Common myeloid progenitor, CD34-positive (primary cell): Measurements from ENCODE around the gene CHD8.

Experiments
- CTCF ChIA-PET: fragments of 350-600 bp; sonication (Branson Sonifier 250); formaldehyde crosslinking; loops from one replicate; lab custom pipeline; 2021; ENCODE audit warnings: antibody characterized with exemption; lab: Charles Lee
- POLR2A ChIA-PET: fragments of 350-600 bp; sonication (Branson Sonifier 250); formaldehyde crosslinking; loops from one replicate; lab custom pipeline; 2021; ENCODE audit warnings: antibody characterized with exemption; lab: Charles Lee
- DNase-seq, 3 donors: peaks; one replicate each; pipeline versions ENCODE4 v3.0.0 to v3.0.0-alpha.2; 2013
- H3K27ac ChIP-seq, 2 experiments: 1 replicate in 1 of 2; 2 replicates in 1 of 2; pipeline ENCODE4 v1.7.0; 2013; ENCODE audit warnings: inconsistent platforms in 2 of 2, low read length in 2 of 2, mild to moderate bottlenecking in 2 of 2, low read depth in 1 of 2, moderate library complexity in 1 of 2; ENCODE audit not compliant: severe bottlenecking in 2 of 2, insufficient read depth in 1 of 2, poor library complexity in 1 of 2
- H3K27me3 ChIP-seq, 5 experiments: replicated peaks in 2 of 5; 1 replicate in 3 of 5; 2 replicates in 2 of 5; pipeline versions ENCODE4 v1.6.1 to v1.7.0; 2013; ENCODE audit warnings: low read length in 4 of 5, mild to moderate bottlenecking in 2 of 5, moderate library complexity in 2 of 5, inconsistent platforms in 1 of 5; ENCODE audit not compliant: insufficient read depth in 5 of 5, control insufficient read depth in 4 of 5
- H3K36me3 ChIP-seq, 4 experiments: 1 replicate in 2 of 4; 2 replicates in 2 of 4; pipeline versions ENCODE4 v1.6.1 to v1.7.0; 2013; ENCODE audit warnings: low read length in 3 of 4, control low read depth in 1 of 4, mild to moderate bottlenecking in 1 of 4; ENCODE audit not compliant: control insufficient read depth in 4 of 4, insufficient read depth in 4 of 4
- H3K4me1 ChIP-seq, 4 experiments: 1 replicate in 3 of 4; 2 replicates in 1 of 4; pipeline versions ENCODE4 v1.6.1 to v1.7.1; 2013; ENCODE audit warnings: low read length in 3 of 4, mild to moderate bottlenecking in 3 of 4, control low read depth in 1 of 4, inconsistent platforms in 1 of 4, moderate library complexity in 1 of 4; ENCODE audit not compliant: control insufficient read depth in 4 of 4, insufficient read depth in 4 of 4; ENCODE audit errors: control extremely low read depth in 1 of 4
- H3K4me3 ChIP-seq, 7 experiments: 1 replicate in 4 of 7; 2 replicates in 3 of 7; pipeline versions ENCODE4 v1.5.1 to v1.7.0; 2013; ENCODE audit warnings: mild to moderate bottlenecking in 7 of 7, low read length in 6 of 7, moderate library complexity in 6 of 7, inconsistent platforms in 2 of 7, low read depth in 2 of 7, control low read depth in 1 of 7; ENCODE audit not compliant: insufficient read depth in 4 of 7, control insufficient read depth in 1 of 7; ENCODE audit errors: extremely low read depth in 1 of 7
- H3K9me3 ChIP-seq, 5 experiments: 1 replicate in 4 of 5; 2 replicates in 1 of 5; pipeline versions ENCODE4 v1.6.1 to v1.7.1; 2013; ENCODE audit warnings: low read length in 4 of 5, mild to moderate bottlenecking in 2 of 5, inconsistent platforms in 1 of 5, low read depth in 1 of 5, moderate library complexity in 1 of 5; ENCODE audit not compliant: control insufficient read depth in 4 of 5, insufficient read depth in 2 of 5; ENCODE audit errors: control extremely low read depth in 1 of 5
- WGBS: methylation state at CpG from one replicate; pipeline ENCODE4 v1.1.5; 2013; ENCODE audit not compliant: insufficient coverage; 5-methylcytosine and 5-hydroxymethylcytosine counted together

Gene CHD8

GRCh38 chr14:21408147-21408546 lies 47.8 kb downstream of the CHD8 start:
- WGBS: 100% methylated on average over 3 of the region's 3 CpGs
- no peak for DNase-seq
- ChIA-PET POLR2A (no interaction called here), CTCF (interaction anchor here (0.8 to 2.9 kb wide), 3 partner anchors 11 to 16 kb away, joined by 3 to 9 read pairs (median 4); no protein-coding TSS in a partner anchor)
- Histone ChIP-seq H3K36me3 (peaks cover 49 to 93% (median 71%) of the 10 kb centered on the region in 4 experiments), H3K27ac (no peak overlapping the region), H3K9me3 (no peaks in the 10 kb centered on the region), H3K4me1 (no peaks in the 10 kb centered on the region), H3K4me3 (no peak overlapping the region), H3K27me3 (no peaks in the 10 kb centered on the region)

GRCh38 chr14:21406213-21406612 lies 49.7 kb downstream of the CHD8 start:
- POLR2A ChIA-PET: no interaction called here

GRCh38 chr14:21405097-21405496 lies 50.8 kb downstream of the CHD8 start:
- WGBS: no CpG with 5 or more reads among the region's 3 CpGs
- ChIA-PET POLR2A (no interaction called here), CTCF (interaction anchor here (0.8 to 2.9 kb wide), 4 partner anchors 14 to 33 kb away, joined by 3 to 9 read pairs (median 4); no protein-coding TSS in a partner anchor)
- Histone ChIP-seq H3K9me3 (no peaks in the 10 kb centered on the region), H3K27ac (no peak overlapping the region), H3K4me3 (no peak overlapping the region), H3K4me1 (no peaks in the 10 kb centered on the region), H3K27me3 (no peaks in the 10 kb centered on the region), H3K36me3 (peaks cover 49 to 94% (median 77%) of the 10 kb centered on the region in 4 experiments)
- DNase-seq: no peak

More at GRCh38 chr14:21406213-21406612, 49.7 kb downstream of the CHD8 start:
- Histone ChIP-seq H3K36me3 (peaks cover 45 to 94% (median 76%) of the 10 kb centered on the region in 4 experiments), H3K9me3 (no peaks in the 10 kb centered on the region), H3K4me1 (no peaks in the 10 kb centered on the region), H3K27ac (no peak overlapping the region), H3K27me3 (no peaks in the 10 kb centered on the region), H3K4me3 (no peak overlapping the region)
- CTCF ChIA-PET: interaction anchor here (0.8 to 2.9 kb wide), 3 partner anchors 11 to 32 kb away, joined by 3 to 9 read pairs (median 3); no protein-coding TSS in a partner anchor
- DNase-seq: no peak

- no peaks in the 10 kb centered on the region for H3K27me3 ChIP-seq
- no peak overlapping the region for H3K27ac ChIP-seq
- peaks cover 38 to 88% (median 72%) of the 10 kb centered on the region in 4 experiments for H3K36me3 ChIP-seq
- no peaks in the 10 kb centered on the region for H3K4me1 ChIP-seq
- POLR2A ChIA-PET: no interaction called here
- no peak for DNase-seq
- WGBS: 95% methylated on average over 5 of the region's 5 CpGs
- H3K9me3 ChIP-seq: no peaks in the 10 kb centered on the region
- H3K4me3 ChIP-seq: no peak overlapping the region
- CTCF ChIA-PET: no interaction called here
These were observed 56.5 kb downstream of the CHD8 start for GRCh38 chr14:21399311-21399870.

- POLR2A ChIA-PET: no interaction called here
- CTCF ChIA-PET: no interaction called here
- no peaks in the 10 kb centered on the region for H3K9me3 ChIP-seq
- H3K36me3 ChIP-seq: peaks cover 37 to 91% (median 74%) of the 10 kb centered on the region in 4 experiments
- no peak overlapping the region for H3K4me3 ChIP-seq
- no peak overlapping the region for H3K27ac ChIP-seq
- no peaks in the 10 kb centered on the region for H3K27me3 ChIP-seq
- H3K4me1 ChIP-seq: no peaks in the 10 kb centered on the region
- DNase-seq: no peak
- 96% methylated on average over 3 of the region's 4 CpGs for WGBS
These were observed 57.0 kb downstream of the CHD8 start for GRCh38 chr14:21398901-21399300.

- POLR2A ChIA-PET: no interaction called here
These were observed 60.5 kb downstream of the CHD8 start for GRCh38 chr14:21395450-21395849.

GRCh38 chr14:21385188-21385904 lies 70.6 kb downstream of the CHD8 start:
- peaks cover 4 to 35% (median 21%) of the 10 kb centered on the region in 4 experiments for H3K36me3 ChIP-seq
- H3K27me3 ChIP-seq: no peaks in the 10 kb centered on the region
- peak; percentile 56 to 88 (median 87) for DNase-seq
- peak overlapping the region in 1 of 2 experiments; percentile 98 for H3K27ac ChIP-seq
- POLR2A ChIA-PET: interaction anchor here (1.0 to 1.4 kb wide), 2 partner anchors 128 to 146 kb away, joined by 3 to 5 read pairs; no protein-coding TSS in a partner anchor
- no peaks in the 10 kb centered on the region for H3K9me3 ChIP-seq
- CTCF ChIA-PET: interaction anchor here (0.9 to 1.9 kb wide), 4 partner anchors 10 to 166 kb away, joined by 3 to 6 read pairs (median 3); no protein-coding TSS in a partner anchor
- H3K4me3 ChIP-seq: peak overlapping the region in 6 of 7 experiments; percentile 86 to 99 (median 94)
- 75% methylated on average over 3 of the region's 7 CpGs for WGBS
- peaks cover 15 to 50% (median 35%) of the 10 kb centered on the region in 4 experiments for H3K4me1 ChIP-seq

More at GRCh38 chr14:21395450-21395849, 60.5 kb downstream of the CHD8 start:
- H3K9me3 ChIP-seq: no peaks in the 10 kb centered on the region
- H3K4me3 ChIP-seq: no peak overlapping the region
- no peaks in the 10 kb centered on the region for H3K4me1 ChIP-seq
- H3K36me3 ChIP-seq: peaks cover 48 to 91% (median 77%) of the 10 kb centered on the region in 4 experiments
- H3K27ac ChIP-seq: no peak overlapping the region
- no CpG with 5 or more reads among the region's 1 CpG for WGBS
- DNase-seq: no peak
- CTCF ChIA-PET: interaction anchor here (0.7 to 1.4 kb wide), 6 partner anchors 9 to 155 kb away, joined by 3 to 6 read pairs (median 3); no protein-coding TSS in a partner anchor
- H3K27me3 ChIP-seq: no peaks in the 10 kb centered on the region
